Spleen (tissue), 7 donors: ENCODE measurements around the gene OLFML3.
A peak's percentile ranks its signal among the peaks of the same experiment; 100 is the strongest.

Experiments
- POLR2AphosphoS5 ChIP-seq, 3 donors: sonication (generic); formaldehyde crosslinking; IDR thresholded peaks; one replicate each; pipeline ENCODE4 v1.5.1; 2017; ENCODE audit warnings: antibody characterized with exemption in 3 of 3
- TF ChIP-seq, protein P1 (sequence below), 11 experiments: fragments of 200-600 bp in 7 of 11; fragments of 450-650 bp in 4 of 11; sonication (generic) in 4 of 11; IDR thresholded peaks in 8 of 11; conservative IDR thresholded peaks in 3 of 11; 1 replicate in 7 of 11; 2 replicates in 4 of 11; pipeline versions ENCODE4 v1.4.0 to v1.8.0; 2016 to 2021; ENCODE audit warnings: antibody characterized with exemption in 11 of 11, inconsistent platforms in 4 of 11, mild to moderate bottlenecking in 1 of 11
- donor health status: DM: no; HTN: no; CAD: no; lungs with moderate emphysema.
- donor health status: DM: no; HTN: no; CAD: no.
- donor health status: DM: no; HTN: no; CAD: no.

DNA sequence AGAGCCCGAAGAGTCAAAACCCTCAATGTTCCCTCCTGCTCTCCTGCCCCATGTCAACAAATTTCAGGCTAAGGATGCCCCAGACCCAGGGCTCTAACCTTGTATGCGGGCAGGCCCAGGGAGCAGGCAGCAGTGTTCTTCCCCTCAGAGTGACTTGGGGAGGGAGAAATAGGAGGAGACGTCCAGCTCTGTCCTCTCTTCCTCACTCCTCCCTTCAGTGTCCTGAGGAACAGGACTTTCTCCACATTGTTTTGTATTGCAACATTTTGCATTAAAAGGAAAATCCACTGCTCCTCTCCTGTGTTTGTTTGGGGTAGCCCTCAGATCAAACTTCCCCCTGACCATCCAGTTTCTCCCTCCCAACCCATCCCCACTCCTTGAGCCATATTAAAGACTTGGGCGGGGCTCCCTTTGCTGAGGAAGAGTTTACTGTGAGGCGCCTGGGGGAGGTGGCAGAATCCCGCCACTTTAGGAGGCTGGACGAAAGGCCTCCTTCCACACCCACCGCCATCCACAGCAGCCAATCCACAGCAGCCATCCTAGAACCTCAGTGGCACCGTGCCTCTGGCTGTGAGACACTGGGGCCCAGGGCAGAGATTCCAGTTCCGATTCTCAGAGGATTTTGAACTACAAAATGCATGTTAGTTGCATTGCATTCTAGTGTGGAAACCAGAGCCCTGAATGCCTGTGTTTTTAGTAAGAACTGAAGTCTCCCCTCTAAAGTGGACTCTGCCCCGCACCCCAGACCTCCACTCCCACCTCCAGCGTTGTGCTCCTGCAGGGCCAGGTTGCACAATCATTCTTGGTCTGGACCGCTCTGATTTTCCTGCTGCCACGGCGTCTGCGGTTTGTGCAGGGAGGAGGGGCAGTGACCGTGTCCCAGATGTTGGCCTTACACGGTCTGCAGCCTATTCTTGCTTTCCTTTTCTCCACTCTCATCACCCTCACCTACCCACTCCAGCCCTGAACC, 3.0 kb downstream of the OLFML3 start:
- TF ChIP-seq, protein P1, sequence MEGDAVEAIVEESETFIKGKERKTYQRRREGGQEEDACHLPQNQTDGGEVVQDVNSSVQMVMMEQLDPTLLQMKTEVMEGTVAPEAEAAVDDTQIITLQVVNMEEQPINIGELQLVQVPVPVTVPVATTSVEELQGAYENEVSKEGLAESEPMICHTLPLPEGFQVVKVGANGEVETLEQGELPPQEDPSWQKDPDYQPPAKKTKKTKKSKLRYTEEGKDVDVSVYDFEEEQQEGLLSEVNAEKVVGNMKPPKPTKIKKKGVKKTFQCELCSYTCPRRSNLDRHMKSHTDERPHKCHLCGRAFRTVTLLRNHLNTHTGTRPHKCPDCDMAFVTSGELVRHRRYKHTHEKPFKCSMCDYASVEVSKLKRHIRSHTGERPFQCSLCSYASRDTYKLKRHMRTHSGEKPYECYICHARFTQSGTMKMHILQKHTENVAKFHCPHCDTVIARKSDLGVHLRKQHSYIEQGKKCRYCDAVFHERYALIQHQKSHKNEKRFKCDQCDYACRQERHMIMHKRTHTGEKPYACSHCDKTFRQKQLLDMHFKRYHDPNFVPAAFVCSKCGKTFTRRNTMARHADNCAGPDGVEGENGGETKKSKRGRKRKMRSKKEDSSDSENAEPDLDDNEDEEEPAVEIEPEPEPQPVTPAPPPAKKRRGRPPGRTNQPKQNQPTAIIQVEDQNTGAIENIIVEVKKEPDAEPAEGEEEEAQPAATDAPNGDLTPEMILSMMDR (IDR thresholded peaks at IDR 0.05 in 8 of 11, conservative IDR thresholded peaks at IDR 0.05 in 3 of 11): no peak
- peak in 2 of 3 donors; percentile 10 to 26 for TF ChIP-seq POLR2AphosphoS5 (IDR thresholded peaks at IDR 0.05)
